ENCODE measurements around the gene CEP112.

DNA sequence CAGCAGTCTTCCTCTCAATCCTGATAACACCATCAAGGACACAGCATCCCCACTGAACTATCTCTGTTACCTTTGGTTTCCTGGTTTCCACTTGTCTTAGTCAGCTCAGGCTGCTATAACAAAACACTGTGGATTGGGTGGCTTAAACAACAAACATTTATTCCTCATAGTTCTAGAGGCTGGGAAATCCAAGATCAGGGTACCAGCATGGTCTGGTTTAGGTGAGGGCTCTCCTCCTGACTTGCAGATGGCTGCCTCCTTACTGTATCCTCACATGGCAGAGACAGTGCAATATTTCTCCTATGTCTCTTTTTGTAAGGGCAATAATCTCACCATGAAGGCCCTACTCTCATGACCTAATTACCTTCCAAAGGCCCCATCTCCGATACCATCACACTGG lies 527.2 kb downstream of the CEP112 start:
- TF ChIP-seq ZNF70 (CRISPR knock-in tag; IDR thresholded peaks at IDR 0.05) = no peak
- no peak for TF ChIP-seq TOX (CRISPR knock-in tag; IDR thresholded peaks at IDR 0.05; ENCODE audit: borderline replicate concordance)
- TF ChIP-seq ESRRG (CRISPR knock-in tag; IDR thresholded peaks at IDR 0.05) = no peak
- TF ChIP-seq, protein P1, sequence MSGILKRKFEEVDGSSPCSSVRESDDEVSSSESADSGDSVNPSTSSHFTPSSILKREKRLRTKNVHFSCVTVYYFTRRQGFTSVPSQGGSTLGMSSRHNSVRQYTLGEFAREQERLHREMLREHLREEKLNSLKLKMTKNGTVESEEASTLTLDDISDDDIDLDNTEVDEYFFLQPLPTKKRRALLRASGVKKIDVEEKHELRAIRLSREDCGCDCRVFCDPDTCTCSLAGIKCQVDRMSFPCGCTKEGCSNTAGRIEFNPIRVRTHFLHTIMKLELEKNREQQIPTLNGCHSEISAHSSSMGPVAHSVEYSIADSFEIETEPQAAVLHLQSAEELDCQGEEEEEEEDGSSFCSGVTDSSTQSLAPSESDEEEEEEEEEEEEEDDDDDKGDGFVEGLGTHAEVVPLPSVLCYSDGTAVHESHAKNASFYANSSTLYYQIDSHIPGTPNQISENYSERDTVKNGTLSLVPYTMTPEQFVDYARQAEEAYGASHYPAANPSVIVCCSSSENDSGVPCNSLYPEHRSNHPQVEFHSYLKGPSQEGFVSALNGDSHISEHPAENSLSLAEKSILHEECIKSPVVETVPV (CRISPR knock-in tag; IDR thresholded peaks at IDR 0.05) = no peak
- no peak for TF ChIP-seq OSR1 (CRISPR knock-in tag; IDR thresholded peaks at IDR 0.05)
- no peak for TF ChIP-seq TCF4 (CRISPR knock-in tag; IDR thresholded peaks at IDR 0.05; ENCODE audit: borderline replicate concordance)
- TF ChIP-seq, protein P2, sequence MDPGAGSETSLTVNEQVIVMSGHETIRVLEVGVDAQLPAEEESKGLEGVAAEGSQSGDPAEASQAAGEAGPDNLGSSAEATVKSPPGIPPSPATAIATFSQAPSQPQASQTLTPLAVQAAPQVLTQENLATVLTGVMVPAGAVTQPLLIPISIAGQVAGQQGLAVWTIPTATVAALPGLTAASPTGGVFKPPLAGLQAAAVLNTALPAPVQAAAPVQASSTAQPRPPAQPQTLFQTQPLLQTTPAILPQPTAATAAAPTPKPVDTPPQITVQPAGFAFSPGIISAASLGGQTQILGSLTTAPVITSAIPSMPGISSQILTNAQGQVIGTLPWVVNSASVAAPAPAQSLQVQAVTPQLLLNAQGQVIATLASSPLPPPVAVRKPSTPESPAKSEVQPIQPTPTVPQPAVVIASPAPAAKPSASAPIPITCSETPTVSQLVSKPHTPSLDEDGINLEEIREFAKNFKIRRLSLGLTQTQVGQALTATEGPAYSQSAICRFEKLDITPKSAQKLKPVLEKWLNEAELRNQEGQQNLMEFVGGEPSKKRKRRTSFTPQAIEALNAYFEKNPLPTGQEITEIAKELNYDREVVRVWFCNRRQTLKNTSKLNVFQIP (CRISPR knock-in tag; IDR thresholded peaks at IDR 0.05; ENCODE audit: borderline replicate concordance, low read depth) = no peak
- no peak for TF ChIP-seq ZFP3 (CRISPR knock-in tag; IDR thresholded peaks at IDR 0.05)
- TF ChIP-seq ZNF8 (CRISPR knock-in tag; IDR thresholded peaks at IDR 0.05) = no peak
